ENCODE data around the gene GLCE.
"Not testable (repeated sequence)": the region's sequence is repeated elsewhere in the genome, so short reads cannot be mapped to it uniquely, and the experiment has no call there.

GLCE gene

GRCh38 chr15:69161079-69161877 lies 843 bp downstream of the GLCE start:
- peak; percentile 17 for DNase-seq

GRCh38 chr15:69161878-69162213 lies 1.4 kb downstream of the GLCE start:
- no peak for DNase-seq

GRCh38 chr15:69163141-69163669 lies 2.8 kb downstream of the GLCE start:
- no peak for DNase-seq

GRCh38 chr15:69164807-69165636 lies 4.6 kb downstream of the GLCE start:
- no peak for DNase-seq

GRCh38 chr15:69165637-69166025 lies 5.2 kb downstream of the GLCE start:
- DNase-seq, result no peak

- DNase-seq, result no peak
These were observed 6.9 kb downstream of the GLCE start for GRCh38 chr15:69167218-69167846.

- not testable (repeated sequence) for DNase-seq
These were observed 7.9 kb downstream of the GLCE start for GRCh38 chr15:69168361-69168760.

- not testable (repeated sequence) for DNase-seq
These were observed 9.1 kb downstream of the GLCE start for GRCh38 chr15:69169540-69169939.

- DNase-seq, result no peak
These were observed 10.2 kb downstream of the GLCE start for GRCh38 chr15:69170597-69170996.

GRCh38 chr15:69172847-69173246 lies 12.4 kb downstream of the GLCE start:
- no peak for DNase-seq

GRCh38 chr15:69175536-69175935 lies 15.1 kb downstream of the GLCE start:
- no peak for DNase-seq

- no peak for DNase-seq
These were observed 21.0 kb downstream of the GLCE start for GRCh38 chr15:69181424-69181823.

- DNase-seq, result no peak
These were observed 24.8 kb downstream of the GLCE start for GRCh38 chr15:69185216-69185615.

GRCh38 chr15:69185706-69186105 lies 25.3 kb downstream of the GLCE start:
- DNase-seq, result no peak

GRCh38 chr15:69189157-69189556 lies 28.7 kb downstream of the GLCE start:
- no peak for DNase-seq

- DNase-seq, result no peak
These were observed 29.7 kb downstream of the GLCE start for GRCh38 chr15:69190091-69190490.

- DNase-seq, result no peak
These were observed 30.1 kb downstream of the GLCE start for GRCh38 chr15:69190504-69190903.

- no peak for DNase-seq
These were observed 33.8 kb downstream of the GLCE start for GRCh38 chr15:69194025-69194827.

GRCh38 chr15:69194854-69195253 lies 34.4 kb downstream of the GLCE start:
- no peak for DNase-seq

- no peak for DNase-seq
These were observed 40.7 kb downstream of the GLCE start for GRCh38 chr15:69200832-69201745.

GRCh38 chr15:69206079-69206478 lies 45.6 kb downstream of the GLCE start:
- DNase-seq, result no peak

- no peak for DNase-seq
These were observed 49.2 kb downstream of the GLCE start for GRCh38 chr15:69209661-69210060.
